HepG2 (cell line): Measurements from ENCODE around the gene OSBP.

ENCODE experiments used
- CAMTA2 ChIP-seq: sonication (generic); formaldehyde crosslinking; IDR thresholded peaks from 2 replicates; pipeline ENCODE4 v1.4.0; 2020; ENCODE audit warnings: mild to moderate bottlenecking, missing genetic modification reagents, borderline replicate concordance
- EZH2 ChIP-seq: conservative IDR thresholded peaks from 2 replicates; pipeline ENCODE4 v1.6.1; 2012; ENCODE audit warnings: mild to moderate bottlenecking, low read depth, low read length, moderate library complexity
- PTBP1 ChIP-seq: fragments of 200-400 bp; formaldehyde crosslinking; IDR thresholded peaks from 2 replicates; pipeline ENCODE4 v1.6.1; 2018; ENCODE audit warnings: low read length, low read depth; ENCODE audit not compliant: poor library complexity, severe bottlenecking
- ZNF121 ChIP-seq: sonication (generic); formaldehyde crosslinking; IDR thresholded peaks from 2 replicates; pipeline ENCODE4 v1.5.0; 2020; ENCODE audit warnings: mild to moderate bottlenecking, missing genetic modification reagents

DNA sequence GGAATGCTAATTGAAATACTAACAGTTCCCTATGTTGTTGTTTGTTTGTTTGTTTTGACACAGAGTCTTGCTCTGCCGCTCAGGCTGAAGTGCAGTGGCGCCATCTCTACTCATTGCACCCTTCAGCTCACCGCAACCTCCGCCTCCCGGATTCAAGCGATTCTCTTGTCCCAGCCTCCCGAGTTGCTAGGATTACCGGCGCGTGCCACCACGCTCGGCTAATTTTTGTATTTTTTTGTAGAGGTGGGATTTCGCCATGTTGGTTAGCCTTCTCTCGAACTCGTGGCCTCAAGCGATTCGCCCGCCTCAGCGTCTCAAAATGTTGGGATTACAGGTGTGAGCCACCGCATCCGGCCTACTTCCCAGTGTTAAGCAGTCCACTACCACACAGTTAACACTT, 62.3 kb downstream of the OSBP start:
- TF ChIP-seq ZNF121 (CRISPR knock-in tag): no peak
- TF ChIP-seq CAMTA2 (CRISPR knock-in tag): no peak
- no peak for TF ChIP-seq PTBP1
- TF ChIP-seq EZH2: no peak
